ENCODE measurements around the gene HNRNPA0.

HNRNPA0 gene

DNA sequence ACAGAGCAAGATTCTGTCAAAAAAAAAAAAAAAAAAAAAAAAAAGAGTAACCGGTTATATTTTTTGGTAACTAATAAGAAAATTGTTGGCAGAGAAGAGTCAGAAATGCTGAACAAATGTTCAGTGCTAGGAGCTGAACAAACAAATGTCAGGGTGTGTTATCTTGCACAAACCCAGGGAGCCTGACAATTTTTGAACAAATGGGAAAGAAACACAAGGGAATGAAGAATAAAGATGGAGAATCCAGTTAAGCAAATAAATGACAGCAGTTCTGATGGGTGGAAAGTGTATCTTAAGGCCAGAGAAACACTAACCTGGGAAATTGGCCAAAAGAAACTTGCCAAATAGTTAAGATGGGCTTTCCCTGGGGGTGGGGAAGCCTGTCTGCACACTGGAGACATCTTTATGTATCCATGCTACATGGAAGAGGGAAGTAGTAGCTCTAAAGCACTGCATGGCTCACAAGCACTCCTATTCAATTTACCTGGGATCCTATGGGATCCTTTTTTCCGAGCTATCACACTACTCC lies 42.0 kb downstream of the HNRNPA0 start:
- TF ChIP-seq CTCF (IDR thresholded peaks at IDR 0.05; ENCODE audit: borderline replicate concordance, insufficient read depth, low read depth, low read length): no peak
- H3K4me3 ChIP-seq (ENCODE audit: low read depth, low read length): no peak overlapping the region

GRCh38 chr5:137710086-137710485 lies 44.1 kb downstream of the HNRNPA0 start:
- no peak overlapping the region for H3K4me3 ChIP-seq (ENCODE audit: low read depth, low read length)

GRCh38 chr5:137708796-137709559 lies 45.2 kb downstream of the HNRNPA0 start:
- no peak for TF ChIP-seq CTCF (IDR thresholded peaks at IDR 0.05; ENCODE audit: borderline replicate concordance, insufficient read depth, low read depth, low read length)
- H3K4me3 ChIP-seq (ENCODE audit: low read depth, low read length): no peak overlapping the region

More at GRCh38 chr5:137710086-137710485, 44.1 kb downstream of the HNRNPA0 start:
- TF ChIP-seq CTCF (IDR thresholded peaks at IDR 0.05; ENCODE audit: borderline replicate concordance, insufficient read depth, low read depth, low read length): no peak

- no peak overlapping the region for H3K4me3 ChIP-seq (ENCODE audit: low read depth, low read length)
- TF ChIP-seq CTCF (IDR thresholded peaks at IDR 0.05; ENCODE audit: borderline replicate concordance, insufficient read depth, low read depth, low read length): no peak
These were observed 46.1 kb downstream of the HNRNPA0 start for GRCh38 chr5:137708062-137708461.

DNA sequence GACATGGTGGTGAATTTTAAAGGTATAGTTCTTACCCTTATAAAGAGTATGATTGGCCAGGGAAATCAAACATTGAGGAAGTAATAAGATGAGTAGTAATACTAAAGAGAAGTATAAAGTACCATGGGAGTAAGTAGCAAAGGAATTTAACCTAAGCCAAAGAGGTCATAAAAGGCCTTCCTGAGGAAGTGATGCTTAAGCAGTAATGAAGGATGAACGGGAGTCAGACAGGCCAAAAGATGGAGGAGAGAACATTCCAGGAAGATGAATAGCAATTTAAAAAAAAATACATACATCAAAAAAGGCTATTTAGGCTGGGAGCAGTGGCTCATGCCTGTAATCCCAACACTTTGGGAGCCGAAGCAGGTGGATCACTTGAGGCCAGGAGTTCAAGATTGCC lies 47.3 kb downstream of the HNRNPA0 start:
- no peak overlapping the region for H3K4me3 ChIP-seq (ENCODE audit: low read depth, low read length)
- TF ChIP-seq CTCF (IDR thresholded peaks at IDR 0.05; ENCODE audit: borderline replicate concordance, insufficient read depth, low read depth, low read length): no peak

- no peak for TF ChIP-seq CTCF (IDR thresholded peaks at IDR 0.05; ENCODE audit: borderline replicate concordance, insufficient read depth, low read depth, low read length)
- H3K4me3 ChIP-seq (ENCODE audit: low read depth, low read length): no peak overlapping the region
These were observed 49.1 kb downstream of the HNRNPA0 start for GRCh38 chr5:137705106-137705505.

GRCh38 chr5:137703565-137703964 lies 50.6 kb downstream of the HNRNPA0 start:
- TF ChIP-seq CTCF (IDR thresholded peaks at IDR 0.05; ENCODE audit: borderline replicate concordance, insufficient read depth, low read depth, low read length): no peak
- no peak overlapping the region for H3K4me3 ChIP-seq (ENCODE audit: low read depth, low read length)

All from GM12875 (cell line).